Measurements from ENCODE around the gene GAPDHS.

GAPDHS gene

GRCh38 chr19:35543280-35544109 lies 10.2 kb downstream of the GAPDHS start:
- TF ChIP-seq CTCF (IDR thresholded peaks at IDR 0.05; ENCODE audit: extremely low read depth, insufficient read depth, missing control alignments), result no peak
- in situ Hi-C loops (cut with MboI; ENCODE audit: low pct_unique_long_range_greater_than_20kb, low sequenced_read_pairs, unreplicated experiment), result no loop called here
- DNase-seq (ENCODE audit: low spot score), result no peak

GRCh38 chr19:35544110-35544802 lies 11.0 kb downstream of the GAPDHS start:
- TF ChIP-seq CTCF (IDR thresholded peaks at IDR 0.05; ENCODE audit: extremely low read depth, insufficient read depth, missing control alignments), result no peak
- in situ Hi-C loops (cut with MboI; ENCODE audit: low pct_unique_long_range_greater_than_20kb, low sequenced_read_pairs, unreplicated experiment), result no loop called here
- no peak for DNase-seq (ENCODE audit: low spot score)

- no peak for TF ChIP-seq CTCF (IDR thresholded peaks at IDR 0.05; ENCODE audit: extremely low read depth, insufficient read depth, missing control alignments)
- in situ Hi-C loops (cut with MboI; ENCODE audit: low pct_unique_long_range_greater_than_20kb, low sequenced_read_pairs, unreplicated experiment), result no loop called here
- peak; percentile 98 for DNase-seq (ENCODE audit: low spot score)
These were observed 12.0 kb downstream of the GAPDHS start, which contains the start of gene TMEM147 for GRCh38 chr19:35545001-35545854. TMEM147 (plus strand) TSS chr19:35545626; CDS start chr19:35545740, 114 bp downstream.

- peak; percentile 88 for DNase-seq (ENCODE audit: low spot score)
- in situ Hi-C loops (cut with MboI; ENCODE audit: low pct_unique_long_range_greater_than_20kb, low sequenced_read_pairs, unreplicated experiment), result no loop called here
- TF ChIP-seq CTCF (IDR thresholded peaks at IDR 0.05; ENCODE audit: extremely low read depth, insufficient read depth, missing control alignments), result no peak
These were observed 12.7 kb downstream of the GAPDHS start for GRCh38 chr19:35545855-35546381.

- TF ChIP-seq CTCF (IDR thresholded peaks at IDR 0.05; ENCODE audit: extremely low read depth, insufficient read depth, missing control alignments), result no peak
- DNase-seq (ENCODE audit: low spot score), result no peak
- in situ Hi-C loops (cut with MboI; ENCODE audit: low pct_unique_long_range_greater_than_20kb, low sequenced_read_pairs, unreplicated experiment), result no loop called here
These were observed 13.3 kb downstream of the GAPDHS start for GRCh38 chr19:35546532-35546931.
